Stimulated activated CD4-positive, alpha-beta T cell treated with anti-CD3 and anti-CD28 coated beads, Interleukin-12 subunit alpha, Interleukin-12 subunit beta, amount 100 ng/mL, for 48 hours (primary cell): ENCODE results near the gene GLIS1.

ENCODE experiments used
- DNase-seq, 3 donors: peaks; one replicate each; pipeline ENCODE4 v3.0.0-alpha.2; 2020; ENCODE audit warnings: low read depth in 2 of 3, low spot score in 1 of 3

The GLIS1 gene

GRCh38 chr1:53553734-53554509, 185.0 kb downstream of the GLIS1 start:
- no peak for DNase-seq

GRCh38 chr1:53552981-53553733, 185.8 kb downstream of the GLIS1 start:
- DNase-seq = peak in 1 of 3 donors; percentile 15

GRCh38 chr1:53552146-53552861, 186.7 kb downstream of the GLIS1 start:
- DNase-seq = no peak

GRCh38 chr1:53551428-53551995, 187.5 kb downstream of the GLIS1 start:
- no peak for DNase-seq

- no peak for DNase-seq
Measured at GRCh38 chr1:53550201-53550741, 188.7 kb downstream of the GLIS1 start.

- no peak for DNase-seq
Measured at GRCh38 chr1:53549781-53550180, 189.2 kb downstream of the GLIS1 start.

- no peak for DNase-seq
Measured at GRCh38 chr1:53549287-53549686, 189.7 kb downstream of the GLIS1 start.

GRCh38 chr1:53548031-53548491, 190.9 kb downstream of the GLIS1 start:
- DNase-seq = no peak

GRCh38 chr1:53547231-53547790, 191.7 kb downstream of the GLIS1 start:
- no peak for DNase-seq

- no peak for DNase-seq
Measured at GRCh38 chr1:53546409-53547155, 192.4 kb downstream of the GLIS1 start.

- no peak for DNase-seq
Measured at GRCh38 chr1:53545663-53546408, 193.1 kb downstream of the GLIS1 start.

GRCh38 chr1:53544728-53545515, 194.0 kb downstream of the GLIS1 start:
- DNase-seq = no peak

- no peak for DNase-seq
Measured at GRCh38 chr1:53543778-53544695, 194.9 kb downstream of the GLIS1 start.

GRCh38 chr1:53543130-53543777, 195.7 kb downstream of the GLIS1 start:
- no peak for DNase-seq

- DNase-seq = no peak
Measured at GRCh38 chr1:53542551-53542950, 196.4 kb downstream of the GLIS1 start.

GRCh38 chr1:53541761-53542550, 197.0 kb downstream of the GLIS1 start:
- DNase-seq = no peak
